Thyroid gland (tissue), 4 donors: ENCODE measurements around the gene SULF2. TPM values are rescaled to one million over a fixed set of nuclear protein-coding genes. Genes with fewer than 3 reads are reported as not detected.

Experiments used
- DNase-seq, 2 donors: peaks; one replicate each; pipeline ENCODE4 v3.0.0-alpha.2; 2019
- H3K27ac ChIP-seq, 3 donors: fragments of 200-600 bp; sonication (generic); 1 replicate in 2 of 3; 2 replicates in 1 of 3; pipeline ENCODE4 v1.5.1; 2016 to 2019; ENCODE audit warnings: mild to moderate bottlenecking in 1 of 3, moderate library complexity in 1 of 3
- H3K27me3 ChIP-seq: fragments of 200-600 bp; sonication (generic); one replicate; pipeline ENCODE4 v1.5.1; 2019
- H3K36me3 ChIP-seq, 2 donors: fragments of 200-600 bp; sonication (generic); one replicate each; pipeline ENCODE4 v1.5.1; 2016 to 2019
- H3K4me1 ChIP-seq, 2 donors: fragments of 200-600 bp; sonication (generic); one replicate each; pipeline ENCODE4 v1.5.1; 2017 to 2019
- H3K4me3 ChIP-seq, 3 donors: fragments of 200-600 bp; sonication (generic); replicated peaks in 1 of 3; 1 replicate in 2 of 3; 2 replicates in 1 of 3; pipeline ENCODE4 v1.5.1; 2016; ENCODE audit warnings: mild to moderate bottlenecking in 1 of 3
- H3K9me3 ChIP-seq: fragments of 200-600 bp; sonication (generic); one replicate; pipeline ENCODE4 v1.5.1; 2017
- POLR2A ChIP-seq, 2 donors: fragments of 450-650 bp; IDR thresholded peaks; one replicate each; pipeline ENCODE4 v1.6.1; 2017; ENCODE audit warnings: antibody characterized with exemption in 2 of 2, mild to moderate bottlenecking in 2 of 2, moderate library complexity in 1 of 2
- WGBS, 2 donors: methylation state at CpG; one replicate each; pipeline ENCODE4 v1.1.5; 2017; 5-methylcytosine and 5-hydroxymethylcytosine counted together
- intact Hi-C: fragments of 100-400 bp; cut with DNase I; formaldehyde crosslinking; loops from one replicate; pipeline ENCODE4 v1.15.1; 2023
- total RNA-seq, 4 donors: library from RNA; depleted of rRNA; stranded (reverse); fragments of >200 nt; gene quantifications; one replicate each; pipeline ENCODE4 v1.2.3, GENCODE V29; 2016
- TF ChIP-seq, protein P1 (sequence below), 6 experiments: fragments of 200-600 bp in 3 of 6; fragments of 450-650 bp in 3 of 6; sonication (generic) in 3 of 6; IDR thresholded peaks; one replicate each; pipeline ENCODE4 v1.5.1; 2016 to 2019; ENCODE audit warnings: antibody characterized with exemption in 6 of 6, mild to moderate bottlenecking in 2 of 6, inconsistent platforms in 1 of 6, moderate library complexity in 1 of 6

The SULF2 gene
- total RNA-seq, 4 donors from 2014 or later = 39.4 to 90.6 (median 55.4) TPM

DNA sequence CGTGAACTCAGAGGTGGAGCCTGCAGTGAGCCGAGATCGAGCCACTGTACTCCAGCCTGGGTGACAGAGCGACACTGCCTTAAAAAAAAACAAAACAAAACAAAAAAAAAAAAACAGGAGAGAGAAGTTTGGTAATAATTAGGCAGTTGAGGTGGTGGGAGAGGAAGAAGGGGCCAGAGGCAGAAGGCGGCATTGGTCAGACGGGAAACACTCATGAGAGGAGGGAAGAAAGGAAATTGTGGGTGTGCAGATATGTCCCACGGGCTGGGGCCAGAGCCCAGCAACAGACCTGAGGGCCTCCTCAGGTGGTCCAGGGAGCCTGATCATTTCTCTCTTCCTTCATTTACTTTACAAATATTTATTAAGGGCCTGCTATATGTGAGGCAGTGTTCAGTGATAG lies 20.0 kb downstream of the SULF2 start:
- no peaks in the 10 kb centered on the region for H3K36me3 ChIP-seq
- H3K27me3 ChIP-seq = no peaks in the 10 kb centered on the region
- DNase-seq = no peak
- no peaks in the 10 kb centered on the region for H3K9me3 ChIP-seq
- intact Hi-C loops = no loop called here
- no peak overlapping the region for H3K4me3 ChIP-seq
- H3K27ac ChIP-seq = no peak overlapping the region
- TF ChIP-seq POLR2A (IDR thresholded peaks at IDR 0.05) = no peak
- TF ChIP-seq, protein P1, sequence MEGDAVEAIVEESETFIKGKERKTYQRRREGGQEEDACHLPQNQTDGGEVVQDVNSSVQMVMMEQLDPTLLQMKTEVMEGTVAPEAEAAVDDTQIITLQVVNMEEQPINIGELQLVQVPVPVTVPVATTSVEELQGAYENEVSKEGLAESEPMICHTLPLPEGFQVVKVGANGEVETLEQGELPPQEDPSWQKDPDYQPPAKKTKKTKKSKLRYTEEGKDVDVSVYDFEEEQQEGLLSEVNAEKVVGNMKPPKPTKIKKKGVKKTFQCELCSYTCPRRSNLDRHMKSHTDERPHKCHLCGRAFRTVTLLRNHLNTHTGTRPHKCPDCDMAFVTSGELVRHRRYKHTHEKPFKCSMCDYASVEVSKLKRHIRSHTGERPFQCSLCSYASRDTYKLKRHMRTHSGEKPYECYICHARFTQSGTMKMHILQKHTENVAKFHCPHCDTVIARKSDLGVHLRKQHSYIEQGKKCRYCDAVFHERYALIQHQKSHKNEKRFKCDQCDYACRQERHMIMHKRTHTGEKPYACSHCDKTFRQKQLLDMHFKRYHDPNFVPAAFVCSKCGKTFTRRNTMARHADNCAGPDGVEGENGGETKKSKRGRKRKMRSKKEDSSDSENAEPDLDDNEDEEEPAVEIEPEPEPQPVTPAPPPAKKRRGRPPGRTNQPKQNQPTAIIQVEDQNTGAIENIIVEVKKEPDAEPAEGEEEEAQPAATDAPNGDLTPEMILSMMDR (IDR thresholded peaks at IDR 0.05) = no peak
- peaks cover 6 to 44% of the 10 kb centered on the region in 2 donors for H3K4me1 ChIP-seq
- 84 to 92% methylated on average over 7 of the region's 7 CpGs for WGBS, 2 donors

DNA sequence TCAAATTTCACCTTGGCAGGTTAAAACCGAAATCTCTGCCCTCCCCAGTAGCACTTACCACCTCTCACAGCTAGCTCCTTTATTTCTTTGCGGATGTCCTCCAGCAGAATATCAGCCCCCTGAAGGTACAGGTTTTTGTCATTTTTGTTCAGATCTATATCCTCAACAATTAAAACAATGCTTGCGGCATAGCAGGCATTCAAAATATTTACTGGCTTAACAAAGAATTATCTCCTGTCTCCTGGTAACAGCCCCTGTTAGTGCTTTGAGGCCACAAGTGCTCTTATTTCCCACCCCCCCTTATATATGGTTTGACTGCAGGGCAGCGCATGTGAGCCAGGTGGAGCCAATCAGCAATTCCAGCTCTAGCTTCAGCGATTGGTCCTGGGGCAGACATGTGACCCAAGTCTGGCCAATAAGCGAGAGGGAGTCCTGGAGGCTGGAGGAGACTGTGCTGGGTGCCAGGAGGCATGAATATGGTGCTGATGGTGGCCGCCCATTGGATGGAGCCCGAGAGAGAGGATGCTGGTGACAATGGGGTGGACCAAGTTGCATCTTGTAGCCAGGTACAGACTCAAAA lies 21.0 kb downstream of the SULF2 start:
- Histone ChIP-seq H3K36me3 (no peaks in the 10 kb centered on the region), H3K4me1 (peaks cover 6 to 44% of the 10 kb centered on the region in 2 donors), H3K27ac (no peak overlapping the region), H3K9me3 (no peaks in the 10 kb centered on the region), H3K4me3 (no peak overlapping the region), H3K27me3 (no peaks in the 10 kb centered on the region)
- DNase-seq = no peak
- 81 to 89% methylated on average over 8 of the region's 8 CpGs for WGBS, 2 donors
- TF ChIP-seq, protein P1 (IDR thresholded peaks at IDR 0.05) = no peak
- TF ChIP-seq POLR2A (IDR thresholded peaks at IDR 0.05) = no peak
- intact Hi-C loops = no loop called here

DNA sequence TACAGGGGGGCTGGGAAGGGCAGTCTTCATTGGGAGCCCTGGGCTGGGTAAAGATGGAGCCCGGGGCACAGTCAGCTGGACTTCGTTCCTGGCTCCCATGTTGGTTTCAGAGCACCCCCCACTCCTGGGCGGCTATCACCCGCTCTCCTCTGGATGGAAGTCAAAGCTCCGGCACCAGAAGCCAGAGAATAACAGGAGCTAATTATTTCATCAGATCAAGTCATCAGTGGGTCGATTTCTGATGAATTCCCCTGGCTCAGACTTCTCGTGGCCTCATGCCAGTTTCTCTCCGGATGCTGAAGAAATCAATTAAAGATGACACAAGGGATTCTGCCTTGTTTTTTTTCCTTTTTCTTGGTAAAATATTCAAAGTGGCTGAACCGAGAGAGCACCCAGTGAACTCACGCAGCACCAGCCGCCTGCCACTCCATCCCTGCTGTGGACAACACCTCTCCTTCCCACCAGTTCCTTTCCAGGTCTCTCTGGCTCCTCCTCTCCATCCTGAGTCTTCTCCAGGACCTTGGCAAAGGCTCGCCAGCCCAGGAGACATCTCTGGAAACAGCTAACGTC lies 22.5 kb downstream of the SULF2 start:
- Histone ChIP-seq H3K4me3 (no peak overlapping the region), H3K27me3 (no peaks in the 10 kb centered on the region), H3K27ac (no peak overlapping the region), H3K4me1 (peaks cover 6 to 30% of the 10 kb centered on the region in 2 donors), H3K9me3 (no peaks in the 10 kb centered on the region), H3K36me3 (no peaks in the 10 kb centered on the region)
- no peak for TF ChIP-seq POLR2A (IDR thresholded peaks at IDR 0.05)
- TF ChIP-seq, protein P1 (IDR thresholded peaks at IDR 0.05) = no peak
- 60 to 72% methylated on average over 12 to 13 of the region's 13 CpGs for WGBS, 2 donors
- intact Hi-C loops = no loop called here
- no peak for DNase-seq

DNA sequence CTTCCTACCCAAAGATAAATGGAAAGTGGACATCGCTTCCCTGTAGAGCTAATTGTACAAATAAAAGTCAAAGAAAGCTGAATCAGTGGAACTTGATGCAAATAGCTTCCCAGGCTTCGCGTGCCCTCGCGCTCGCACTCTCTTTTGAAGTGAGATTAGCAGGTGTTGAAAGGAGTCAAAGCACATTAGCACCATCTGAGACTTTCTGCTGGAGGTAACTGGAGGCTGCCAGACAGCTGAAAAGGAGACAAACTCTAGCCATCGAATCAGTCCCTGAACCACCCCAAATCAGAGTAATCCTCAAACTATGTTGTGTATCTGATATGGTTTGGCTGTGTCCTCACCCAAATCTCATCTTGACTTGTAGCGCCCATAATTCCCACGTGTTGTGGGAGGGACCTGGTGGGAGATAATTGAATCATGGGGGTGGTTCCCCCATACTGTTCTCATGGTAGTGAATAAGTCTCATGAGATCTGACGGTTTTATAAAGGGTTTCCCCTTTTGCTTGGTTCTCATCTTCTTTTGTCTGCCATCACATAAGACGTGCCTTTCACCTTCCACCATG lies 23.7 kb downstream of the SULF2 start:
- Histone ChIP-seq H3K4me1 (peaks cover 6 to 19% of the 10 kb centered on the region in 2 donors), H3K36me3 (no peaks in the 10 kb centered on the region), H3K9me3 (no peaks in the 10 kb centered on the region), H3K4me3 (no peak overlapping the region), H3K27me3 (no peaks in the 10 kb centered on the region), H3K27ac (no peak overlapping the region)
- WGBS, 2 donors = 60 to 64% methylated on average over 11 of the region's 11 CpGs
- DNase-seq = no peak
- intact Hi-C loops = no loop called here
- TF ChIP-seq, protein P1 (IDR thresholded peaks at IDR 0.05) = no peak
- TF ChIP-seq POLR2A (IDR thresholded peaks at IDR 0.05) = no peak
